ENCODE results near the gene THSD4.

Gene THSD4

DNA sequence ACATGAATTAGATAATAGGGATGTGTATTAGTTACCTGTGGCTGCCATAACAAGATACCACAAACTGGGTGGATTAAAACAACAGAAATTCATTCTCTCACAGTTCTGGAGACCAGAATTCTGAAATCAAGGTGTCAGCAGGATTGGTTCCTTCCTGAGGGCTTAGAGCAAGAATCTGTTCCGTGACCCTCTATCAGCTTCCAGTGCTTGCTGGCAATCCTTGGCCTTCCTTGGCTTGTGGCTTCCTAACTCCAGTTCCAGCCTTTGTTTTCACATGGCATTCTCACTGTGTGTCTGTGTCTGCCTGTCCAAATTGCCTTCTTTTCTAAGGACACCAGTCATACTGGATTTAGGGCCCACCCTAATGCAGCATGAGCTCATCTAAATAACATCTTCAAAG lies 600.6 kb downstream of the THSD4 start:
- H3K27ac ChIP-seq (ENCODE audit: low read length) = no peak overlapping the region
- H3K4me2 ChIP-seq (ENCODE audit: low read depth, low read length) = no peak overlapping the region
- no peak for TF ChIP-seq EZH2phosphoT487 (IDR thresholded peaks at IDR 0.05; ENCODE audit: low read length)
- TF ChIP-seq CTCF (IDR thresholded peaks at IDR 0.05; ENCODE audit: low read length) = no peak
- TF ChIP-seq EZH2 (optimal IDR thresholded peaks at IDR 0.05; ENCODE audit: low read depth, low read length) = no peak
- no peaks in the 10 kb centered on the region for H3F3A ChIP-seq (ENCODE audit: insufficient read depth, low read length)
- H3K4me3 ChIP-seq (ENCODE audit: low read length) = no peak overlapping the region
- no peaks in the 10 kb centered on the region for H3K36me3 ChIP-seq (replicated peaks; ENCODE audit: insufficient read depth, low read length)
- no peak overlapping the region for H3K9ac ChIP-seq (ENCODE audit: low read length)
- no peak for DNase-seq
- H3K9me3 ChIP-seq (replicated peaks; ENCODE audit: insufficient read depth, low read length) = no peaks in the 10 kb centered on the region
- no peaks in the 10 kb centered on the region for H3K79me2 ChIP-seq (ENCODE audit: low read length)
- no peaks in the 10 kb centered on the region for H3K27me3 ChIP-seq (replicated peaks; ENCODE audit: insufficient read depth, low read length)
- H3K4me1 ChIP-seq (ENCODE audit: low read length) = no peaks in the 10 kb centered on the region
- no peaks in the 10 kb centered on the region for H3K9me2 ChIP-seq (replicated peaks; ENCODE audit: insufficient read depth, low read length)
- H4K20me1 ChIP-seq (ENCODE audit: insufficient read depth, low read length) = no peaks in the 10 kb centered on the region
- no peak overlapping the region for H2AFZ ChIP-seq (ENCODE audit: low read length)

GRCh38 chr15:71716990-71717389 lies 601.7 kb downstream of the THSD4 start:
- Histone ChIP-seq H2AFZ (ENCODE audit: low read length) (no peak overlapping the region), H3K9ac (ENCODE audit: low read length) (no peak overlapping the region), H3K9me2 (replicated peaks; ENCODE audit: insufficient read depth, low read length) (no peaks in the 10 kb centered on the region), H3K27ac (ENCODE audit: low read length) (no peak overlapping the region), H3K36me3 (replicated peaks; ENCODE audit: insufficient read depth, low read length) (no peaks in the 10 kb centered on the region), H3K79me2 (ENCODE audit: low read length) (no peaks in the 10 kb centered on the region), H4K20me1 (ENCODE audit: insufficient read depth, low read length) (no peaks in the 10 kb centered on the region), H3K4me3 (ENCODE audit: low read length) (no peak overlapping the region), H3F3A (ENCODE audit: insufficient read depth, low read length) (no peaks in the 10 kb centered on the region), H3K4me1 (ENCODE audit: low read length) (no peaks in the 10 kb centered on the region), H3K9me3 (replicated peaks; ENCODE audit: insufficient read depth, low read length) (no peaks in the 10 kb centered on the region), H3K27me3 (replicated peaks; ENCODE audit: insufficient read depth, low read length) (no peaks in the 10 kb centered on the region), H3K4me2 (ENCODE audit: low read depth, low read length) (no peak overlapping the region)
- TF ChIP-seq EZH2phosphoT487 (IDR thresholded peaks at IDR 0.05; ENCODE audit: low read length) (no peak), CTCF (IDR thresholded peaks at IDR 0.05; ENCODE audit: low read length) (no peak), EZH2 (optimal IDR thresholded peaks at IDR 0.05; ENCODE audit: low read depth, low read length) (no peak)
- DNase-seq = no peak

- Histone ChIP-seq H3K79me2 (ENCODE audit: low read length) (no peaks in the 10 kb centered on the region), H4K20me1 (ENCODE audit: insufficient read depth, low read length) (no peaks in the 10 kb centered on the region), H3K9me2 (replicated peaks; ENCODE audit: insufficient read depth, low read length) (no peaks in the 10 kb centered on the region), H3F3A (ENCODE audit: insufficient read depth, low read length) (no peaks in the 10 kb centered on the region), H3K27me3 (replicated peaks; ENCODE audit: insufficient read depth, low read length) (no peaks in the 10 kb centered on the region), H3K36me3 (replicated peaks; ENCODE audit: insufficient read depth, low read length) (no peaks in the 10 kb centered on the region), H3K4me3 (ENCODE audit: low read length) (no peak overlapping the region), H3K27ac (ENCODE audit: low read length) (no peak overlapping the region), H3K4me2 (ENCODE audit: low read depth, low read length) (no peak overlapping the region), H2AFZ (ENCODE audit: low read length) (no peak overlapping the region), H3K4me1 (ENCODE audit: low read length) (no peaks in the 10 kb centered on the region), H3K9ac (ENCODE audit: low read length) (no peak overlapping the region), H3K9me3 (replicated peaks; ENCODE audit: insufficient read depth, low read length) (no peaks in the 10 kb centered on the region)
- TF ChIP-seq EZH2 (optimal IDR thresholded peaks at IDR 0.05; ENCODE audit: low read depth, low read length) (no peak), EZH2phosphoT487 (IDR thresholded peaks at IDR 0.05; ENCODE audit: low read length) (no peak), CTCF (IDR thresholded peaks at IDR 0.05; ENCODE audit: low read length) (no peak)
- no peak for DNase-seq
Measured at GRCh38 chr15:71718116-71718910, 603.0 kb downstream of the THSD4 start.

Measured in MM.1S (cell line).